ENCODE results near the gene BRINP3. TPM values are rescaled to one million over a fixed set of nuclear protein-coding genes. Genes with fewer than 3 reads are reported as not detected.

The BRINP3 gene
- total RNA-seq, 1 donor from 2014 or later = not detected

- no peak for DNase-seq (ENCODE audit: low read depth)
- no peak for TF ChIP-seq CTCF (conservative IDR thresholded peaks at IDR 0.05; ENCODE audit: low read depth, low read length)
- no peak overlapping the region for H3K4me3 ChIP-seq (ENCODE audit: low read depth, low read length)
These were observed 204.5 kb downstream of the BRINP3 start for GRCh38 chr1:190273161-190273560.

- no peak for DNase-seq (ENCODE audit: low read depth)
- H3K4me3 ChIP-seq (ENCODE audit: low read depth, low read length) = no peak overlapping the region
- no peak for TF ChIP-seq CTCF (conservative IDR thresholded peaks at IDR 0.05; ENCODE audit: low read depth, low read length)
These were observed 215.1 kb downstream of the BRINP3 start for GRCh38 chr1:190262538-190262937.

GRCh38 chr1:190259424-190259823 is 218.2 kb downstream of the BRINP3 start:
- H3K4me3 ChIP-seq (ENCODE audit: low read depth, low read length) = no peak overlapping the region
- DNase-seq (ENCODE audit: low read depth) = no peak
- TF ChIP-seq CTCF (conservative IDR thresholded peaks at IDR 0.05; ENCODE audit: low read depth, low read length) = no peak

GRCh38 chr1:190258003-190258402 is 219.7 kb downstream of the BRINP3 start:
- TF ChIP-seq CTCF (conservative IDR thresholded peaks at IDR 0.05; ENCODE audit: low read depth, low read length) = no peak
- no peak for DNase-seq (ENCODE audit: low read depth)
- no peak overlapping the region for H3K4me3 ChIP-seq (ENCODE audit: low read depth, low read length)

GRCh38 chr1:190252046-190252445 is 225.6 kb downstream of the BRINP3 start:
- no peak for TF ChIP-seq CTCF (conservative IDR thresholded peaks at IDR 0.05; ENCODE audit: low read depth, low read length)

GRCh38 chr1:190250368-190250767 is 227.3 kb downstream of the BRINP3 start:
- no peak for TF ChIP-seq CTCF (conservative IDR thresholded peaks at IDR 0.05; ENCODE audit: low read depth, low read length)
- H3K4me3 ChIP-seq (ENCODE audit: low read depth, low read length) = no peak overlapping the region
- no peak for DNase-seq (ENCODE audit: low read depth)

More at GRCh38 chr1:190252046-190252445, 225.6 kb downstream of the BRINP3 start:
- DNase-seq (ENCODE audit: low read depth) = no peak
- H3K4me3 ChIP-seq (ENCODE audit: low read depth, low read length) = no peak overlapping the region

GRCh38 chr1:190244406-190244805 is 233.3 kb downstream of the BRINP3 start:
- no peak for TF ChIP-seq CTCF (conservative IDR thresholded peaks at IDR 0.05; ENCODE audit: low read depth, low read length)
- H3K4me3 ChIP-seq (ENCODE audit: low read depth, low read length) = no peak overlapping the region
- DNase-seq (ENCODE audit: low read depth) = no peak
